Measurements from ENCODE around the gene WBP2.

The WBP2 gene

GRCh38 chr17:75855310-75856061 lies at the start of gene WBP2:
Gene WBP2, minus strand, starts transcription at chr17:75855335. Its CDS starts 38 bp downstream, at chr17:75855297.
- Histone ChIP-seq H4K20me1 (ENCODE audit: low read depth, low read length) (no peaks in the 10 kb centered on the region), H3F3A (ENCODE audit: insufficient read depth) (peaks cover 23% of the 10 kb centered on the region), H2AFZ (ENCODE audit: low read depth, low read length, severe bottlenecking) (peak within 1 kb of the TSS; percentile 57), H3K9me2 (replicated peaks; ENCODE audit: insufficient read depth, low read length) (no peaks in the 10 kb centered on the region), H3K79me2 (ENCODE audit: insufficient read depth, low read length) (peaks cover 11% of the 10 kb centered on the region; the same call in 1 of the 2 replicates), H3K27ac (ENCODE audit: low read depth, low read length) (peak within 1 kb of the TSS; percentile 69), H3K4me2 (ENCODE audit: low read depth, low read length, poor library complexity, severe bottlenecking) (peak within 1 kb of the TSS; percentile 96), H3K9ac (ENCODE audit: low read length) (peak within 1 kb of the TSS; percentile 83), H3K36me3 (ENCODE audit: low read length) (no peaks in the 10 kb centered on the region), H3K27me3 (ENCODE audit: low read length) (no peaks in the 10 kb centered on the region), H3K9me3 (ENCODE audit: insufficient read depth, low read length) (no peaks in the 10 kb centered on the region), H3K4me3 (ENCODE audit: insufficient read depth, low read length, poor library complexity, severe bottlenecking) (peak within 1 kb of the TSS; percentile 72)
- TF ChIP-seq CTCF (IDR thresholded peaks at IDR 0.05; ENCODE audit: insufficient read depth, low read length, poor library complexity, severe bottlenecking) (peak; percentile 55), EZH2phosphoT487 (conservative IDR thresholded peaks at IDR 0.05; ENCODE audit: low read length) (no peak)

GRCh38 chr17:75902406-75902805 lies 47.3 kb upstream of the WBP2 start:
- Histone ChIP-seq H3K36me3 (ENCODE audit: low read length) (no peaks in the 10 kb centered on the region), H3K9me3 (ENCODE audit: insufficient read depth, low read length) (no peaks in the 10 kb centered on the region), H3K27ac (ENCODE audit: low read depth, low read length) (no peak overlapping the region), H3K4me3 (ENCODE audit: insufficient read depth, low read length, poor library complexity, severe bottlenecking) (no peak overlapping the region), H3K79me2 (ENCODE audit: insufficient read depth, low read length) (peaks cover 13% of the 10 kb centered on the region), H3K9ac (ENCODE audit: low read length) (no peak overlapping the region), H3K4me2 (ENCODE audit: low read depth, low read length, poor library complexity, severe bottlenecking) (no peak overlapping the region), H2AFZ (ENCODE audit: low read depth, low read length, severe bottlenecking) (no peak overlapping the region), H3F3A (ENCODE audit: insufficient read depth) (peaks cover 7% of the 10 kb centered on the region), H3K9me2 (replicated peaks; ENCODE audit: insufficient read depth, low read length) (no peaks in the 10 kb centered on the region), H4K20me1 (ENCODE audit: low read depth, low read length) (no peaks in the 10 kb centered on the region), H3K27me3 (ENCODE audit: low read length) (no peaks in the 10 kb centered on the region)
- TF ChIP-seq CTCF (IDR thresholded peaks at IDR 0.05; ENCODE audit: insufficient read depth, low read length, poor library complexity, severe bottlenecking) (no peak), EZH2phosphoT487 (conservative IDR thresholded peaks at IDR 0.05; ENCODE audit: low read length) (no peak)

GRCh38 chr17:75901727-75902126 lies 46.6 kb upstream of the WBP2 start:
- Histone ChIP-seq H3F3A (ENCODE audit: insufficient read depth) (peaks cover 10% of the 10 kb centered on the region), H3K9ac (ENCODE audit: low read length) (no peak overlapping the region), H3K4me3 (ENCODE audit: insufficient read depth, low read length, poor library complexity, severe bottlenecking) (no peak overlapping the region), H3K79me2 (ENCODE audit: insufficient read depth, low read length) (peaks cover 13% of the 10 kb centered on the region), H2AFZ (ENCODE audit: low read depth, low read length, severe bottlenecking) (no peak overlapping the region), H3K4me2 (ENCODE audit: low read depth, low read length, poor library complexity, severe bottlenecking) (no peak overlapping the region), H4K20me1 (ENCODE audit: low read depth, low read length) (no peaks in the 10 kb centered on the region), H3K36me3 (ENCODE audit: low read length) (no peaks in the 10 kb centered on the region), H3K27ac (ENCODE audit: low read depth, low read length) (no peak overlapping the region), H3K9me3 (ENCODE audit: insufficient read depth, low read length) (no peaks in the 10 kb centered on the region), H3K9me2 (replicated peaks; ENCODE audit: insufficient read depth, low read length) (no peaks in the 10 kb centered on the region), H3K27me3 (ENCODE audit: low read length) (no peaks in the 10 kb centered on the region)
- TF ChIP-seq EZH2phosphoT487 (conservative IDR thresholded peaks at IDR 0.05; ENCODE audit: low read length) = no peak
- TF ChIP-seq CTCF (IDR thresholded peaks at IDR 0.05; ENCODE audit: insufficient read depth, low read length, poor library complexity, severe bottlenecking) = no peak
